Transverse colon (tissue), 4 donors: ENCODE results near the gene ANKRD34B. TPM values are rescaled to one million over a fixed set of nuclear protein-coding genes. Genes with fewer than 3 reads are reported as not detected.

Experiments used
- DNase-seq: peaks from one replicate; pipeline ENCODE4 v3.0.0-alpha.2; 2019
- H3K27ac ChIP-seq, 4 donors: fragments of 200-600 bp; sonication (generic); 2 replicates each; pipeline ENCODE4 v1.5.1; 2016 to 2018; ENCODE audit warnings: inconsistent platforms in 4 of 4
- H3K27me3 ChIP-seq: fragments of 200-600 bp; sonication (generic); 2 replicates; pipeline ENCODE4 v1.5.1; 2017; ENCODE audit warnings: inconsistent platforms
- H3K36me3 ChIP-seq, 4 donors: fragments of 200-600 bp; sonication (generic); 2 replicates each; pipeline ENCODE4 v1.5.1; 2017 to 2019; ENCODE audit warnings: inconsistent platforms in 4 of 4
- H3K4me1 ChIP-seq, 4 donors: fragments of 200-600 bp; sonication (generic); 2 replicates each; pipeline ENCODE4 v1.5.1; 2017 to 2020; ENCODE audit warnings: inconsistent platforms in 4 of 4
- H3K4me3 ChIP-seq, 4 donors: fragments of 200-600 bp; sonication (generic); 1 replicate in 1 of 4; 2 replicates in 3 of 4; pipeline versions ENCODE4 v1.5.1 to v1.6.1; 2017 to 2019; ENCODE audit warnings: inconsistent platforms in 4 of 4
- H3K9me3 ChIP-seq, 2 donors: fragments of 200-600 bp; sonication (generic); 2 replicates each; pipeline ENCODE4 v1.5.1; 2017 to 2019; ENCODE audit warnings: inconsistent platforms in 2 of 2
- CTCF ChIP-seq, 5 experiments: fragments of 200-600 bp in 3 of 5; fragments of 450-650 bp in 2 of 5; sonication (generic) in 3 of 5; IDR thresholded peaks; 1 replicate in 2 of 5; 2 replicates in 3 of 5; pipeline ENCODE4 v1.5.1; 2016 to 2017; ENCODE audit warnings: antibody characterized with exemption in 5 of 5, inconsistent platforms in 3 of 5, mild to moderate bottlenecking in 2 of 5, moderate library complexity in 1 of 5
- EP300 ChIP-seq: sonication (generic); formaldehyde crosslinking; IDR thresholded peaks from one replicate; pipeline ENCODE4 v1.6.1; 2017; ENCODE audit warnings: antibody characterized with exemption, low read depth
- POLR2A ChIP-seq: fragments of 450-650 bp; IDR thresholded peaks from one replicate; pipeline ENCODE4 v1.6.1; 2016; ENCODE audit warnings: antibody characterized with exemption, mild to moderate bottlenecking, moderate library complexity
- POLR2AphosphoS5 ChIP-seq, 3 donors: sonication (generic); formaldehyde crosslinking; IDR thresholded peaks; one replicate each; pipeline ENCODE4 v1.6.1; 2016; ENCODE audit warnings: antibody characterized with exemption in 3 of 3
- WGBS, 2 donors: methylation state at CpG; one replicate each; pipeline ENCODE4 v1.1.5; 2018; ENCODE audit warnings: low coverage in 1 of 2; 5-methylcytosine and 5-hydroxymethylcytosine counted together
- in situ Hi-C, 4 donors: fragments of 200-750 bp; cut with MboI; loops; one replicate each; pipeline versions ENCODE4 v1.15.0 to v1.15.1; 2017; ENCODE audit warnings: low sequenced_read_pairs in 3 of 4, low pct_ligation_motif_present in 1 of 4, low pct_unique_long_range_greater_than_20kb in 1 of 4
- intact Hi-C: fragments of 100-400 bp; cut with DNase I; formaldehyde crosslinking; loops from one replicate; pipeline ENCODE4 v1.15.1; 2023; ENCODE audit warnings: low total_unique reads
- total RNA-seq, 4 donors: library from RNA; depleted of rRNA; stranded (reverse); fragments of >200 nt; gene quantifications; one replicate each; pipeline ENCODE4 v1.1.0, GENCODE V29; 2016

The ANKRD34B gene
- total RNA-seq, 4 donors from 2014 or later = not detected

DNA sequence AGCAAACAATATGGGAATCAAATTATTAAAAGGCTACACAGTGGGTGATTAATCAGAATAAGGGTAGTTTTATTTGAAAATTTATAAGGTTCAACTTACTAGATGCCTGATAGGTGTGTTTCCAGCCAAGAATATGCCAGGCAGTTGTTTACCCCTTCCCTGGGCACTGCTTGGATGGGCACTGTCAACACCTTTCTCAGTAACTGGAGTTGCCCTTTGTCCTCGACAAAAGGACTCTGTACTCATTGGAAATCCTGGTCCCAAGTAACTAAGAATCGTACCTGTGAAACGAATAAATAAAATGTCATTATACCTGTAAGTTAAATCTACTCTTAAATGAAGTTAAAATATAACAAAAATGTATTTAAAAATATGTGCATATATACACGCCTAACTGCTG lies 15.0 kb downstream of the ANKRD34B start:
- H3K27me3 ChIP-seq = peaks cover 40% of the 10 kb centered on the region
- TF ChIP-seq EP300 (no peak), CTCF (IDR thresholded peaks at IDR 0.05) (no peak), POLR2AphosphoS5 (IDR thresholded peaks at IDR 0.05) (no peak), POLR2A (no peak)
- H3K9me3 ChIP-seq = no peaks in the 10 kb centered on the region
- intact Hi-C loops = no loop called here
- in situ Hi-C loops = no loop called here
- no peak overlapping the region for H3K27ac ChIP-seq
- H3K4me3 ChIP-seq = no peak overlapping the region
- H3K4me1 ChIP-seq = no peaks in the 10 kb centered on the region
- H3K36me3 ChIP-seq = no peaks in the 10 kb centered on the region
- 79 to 93% methylated on average over 2 to 4 of the region's 4 CpGs for WGBS, 2 donors
- no peak for DNase-seq

GRCh38 chr5:80554646-80555045 lies 15.4 kb downstream of the ANKRD34B start:
- Histone ChIP-seq H3K9me3 (no peaks in the 10 kb centered on the region), H3K4me1 (no peaks in the 10 kb centered on the region), H3K4me3 (no peak overlapping the region), H3K36me3 (no peaks in the 10 kb centered on the region), H3K27ac (no peak overlapping the region), H3K27me3 (peaks cover 36% of the 10 kb centered on the region)
- in situ Hi-C loops (no loop called here), intact Hi-C loops (loop anchor here (5.0 kb wide), 1 partner anchor 182 kb away; no protein-coding TSS in a partner anchor)
- TF ChIP-seq POLR2AphosphoS5 (IDR thresholded peaks at IDR 0.05) (no peak), CTCF (IDR thresholded peaks at IDR 0.05) (no peak), POLR2A (no peak), EP300 (no peak)
- no peak for DNase-seq
- 58 to 71% methylated on average over 2 to 4 of the region's 4 CpGs for WGBS, 2 donors

DNA sequence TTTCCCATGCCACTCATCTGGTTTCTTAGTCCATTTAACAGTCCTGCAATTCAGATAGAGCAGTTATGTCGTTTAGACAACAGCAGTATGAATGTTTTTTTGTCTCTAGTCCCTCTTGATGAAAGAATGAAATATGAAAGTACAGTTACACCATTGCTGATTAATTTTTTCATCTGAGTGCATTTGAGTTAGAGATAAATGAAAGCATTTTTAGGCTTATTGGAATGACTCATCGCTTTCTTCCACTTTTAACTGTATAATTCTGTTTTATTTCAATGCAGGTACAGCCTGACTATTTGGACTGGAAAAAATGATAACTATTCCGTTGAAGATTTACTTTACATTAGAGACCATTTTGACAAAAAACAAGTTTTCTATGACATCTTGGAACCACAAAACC lies 28.7 kb downstream of the ANKRD34B start:
- Histone ChIP-seq H3K9me3 (no peaks in the 10 kb centered on the region), H3K27me3 (no peaks in the 10 kb centered on the region), H3K4me1 (no peaks in the 10 kb centered on the region), H3K4me3 (no peak overlapping the region), H3K36me3 (no peaks in the 10 kb centered on the region), H3K27ac (no peak overlapping the region)
- in situ Hi-C loops (no loop called here), intact Hi-C loops (no loop called here)
- no peak for TF ChIP-seq POLR2A
- TF ChIP-seq EP300 = no peak
- no peak for TF ChIP-seq POLR2AphosphoS5 (IDR thresholded peaks at IDR 0.05)
- no peak for TF ChIP-seq CTCF (IDR thresholded peaks at IDR 0.05)
- no peak for DNase-seq
- WGBS, 2 donors = 50 to 65% methylated on average over 3 of the region's 3 CpGs

- Histone ChIP-seq H3K4me3 (no peak overlapping the region), H3K9me3 (peaks cover 0 to 6% of the 10 kb centered on the region in 2 donors), H3K4me1 (no peaks in the 10 kb centered on the region), H3K27me3 (no peaks in the 10 kb centered on the region), H3K27ac (no peak overlapping the region), H3K36me3 (no peaks in the 10 kb centered on the region)
- in situ Hi-C loops (no loop called here), intact Hi-C loops (no loop called here)
- no peak for DNase-seq
- TF ChIP-seq EP300 (no peak), POLR2A (no peak), CTCF (IDR thresholded peaks at IDR 0.05) (no peak), POLR2AphosphoS5 (IDR thresholded peaks at IDR 0.05) (no peak)
- WGBS, 2 donors = 75 to 100% methylated on average over 1 of the region's 1 CpG
These were observed 29.4 kb downstream of the ANKRD34B start for GRCh38 chr5:80540691-80541090.
